ENCODE results near the gene KRT13. TPM values are rescaled to one million over a fixed set of nuclear protein-coding genes. Genes with fewer than 3 reads are reported as not detected.

Gene KRT13
- total and polyA plus RNA-seq, 7 donors: 0.46 to 54.1 (median 4.3) TPM; not detected in 3

DNA sequence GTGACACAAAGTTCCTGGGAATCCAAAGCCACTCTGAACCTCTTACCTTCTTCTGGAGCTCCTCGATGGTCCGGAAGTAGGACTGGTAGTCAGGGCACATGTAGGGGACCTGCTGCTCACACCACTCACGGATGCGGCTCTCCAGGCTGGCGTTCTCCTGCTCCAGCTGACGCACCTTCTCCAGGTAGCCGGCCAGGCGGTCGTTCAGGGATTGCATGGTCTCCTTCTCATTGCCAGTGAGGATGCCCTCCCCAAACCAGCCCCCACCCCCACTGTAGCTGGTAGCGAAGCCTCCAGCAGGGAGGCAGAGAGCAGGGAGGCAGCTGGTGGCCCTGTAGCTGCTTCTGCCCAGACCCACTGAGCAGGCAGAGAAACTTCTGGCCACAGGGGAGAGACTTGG is 24.8 kb downstream of the KRT13 start:
- intact Hi-C loops (cut with DNase I): no loop called here
- DNase-seq: no peak

DNA sequence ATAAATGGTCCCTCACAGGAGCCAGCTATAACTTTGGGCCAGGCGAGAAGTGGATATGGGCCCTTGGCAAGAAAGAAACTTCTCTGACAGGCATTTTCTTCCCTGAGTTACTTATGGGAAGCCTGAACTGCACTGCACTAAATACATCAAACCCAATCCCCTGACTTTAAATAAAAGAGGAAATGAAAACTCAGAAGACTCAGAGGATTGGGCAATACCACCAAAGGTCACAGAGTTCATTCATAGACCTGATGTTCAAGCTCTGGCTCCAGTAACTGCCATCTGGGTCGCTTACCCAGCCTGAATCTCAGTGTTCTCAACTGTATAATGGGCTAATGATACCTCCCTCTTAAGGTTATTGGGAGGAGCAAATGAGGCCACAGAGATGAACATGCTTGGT is 25.3 kb downstream of the KRT13 start:
- no peaks in the 10 kb centered on the region for H3K9me3 ChIP-seq
- no peaks in the 10 kb centered on the region for H3K27me3 ChIP-seq
- WGBS, 2 donors: 38 to 60% methylated on average over 2 of the region's 2 CpGs
- intact Hi-C loops (cut with DNase I): no loop called here
- no peak overlapping the region for H3K27ac ChIP-seq
- H3K4me3 ChIP-seq: no peak overlapping the region
- DNase-seq: no peak
- H3K36me3 ChIP-seq: no peaks in the 10 kb centered on the region
- H3K4me1 ChIP-seq: no peaks in the 10 kb centered on the region
- TF ChIP-seq, protein P1, sequence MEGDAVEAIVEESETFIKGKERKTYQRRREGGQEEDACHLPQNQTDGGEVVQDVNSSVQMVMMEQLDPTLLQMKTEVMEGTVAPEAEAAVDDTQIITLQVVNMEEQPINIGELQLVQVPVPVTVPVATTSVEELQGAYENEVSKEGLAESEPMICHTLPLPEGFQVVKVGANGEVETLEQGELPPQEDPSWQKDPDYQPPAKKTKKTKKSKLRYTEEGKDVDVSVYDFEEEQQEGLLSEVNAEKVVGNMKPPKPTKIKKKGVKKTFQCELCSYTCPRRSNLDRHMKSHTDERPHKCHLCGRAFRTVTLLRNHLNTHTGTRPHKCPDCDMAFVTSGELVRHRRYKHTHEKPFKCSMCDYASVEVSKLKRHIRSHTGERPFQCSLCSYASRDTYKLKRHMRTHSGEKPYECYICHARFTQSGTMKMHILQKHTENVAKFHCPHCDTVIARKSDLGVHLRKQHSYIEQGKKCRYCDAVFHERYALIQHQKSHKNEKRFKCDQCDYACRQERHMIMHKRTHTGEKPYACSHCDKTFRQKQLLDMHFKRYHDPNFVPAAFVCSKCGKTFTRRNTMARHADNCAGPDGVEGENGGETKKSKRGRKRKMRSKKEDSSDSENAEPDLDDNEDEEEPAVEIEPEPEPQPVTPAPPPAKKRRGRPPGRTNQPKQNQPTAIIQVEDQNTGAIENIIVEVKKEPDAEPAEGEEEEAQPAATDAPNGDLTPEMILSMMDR (IDR thresholded peaks at IDR 0.05): no peak
- TF ChIP-seq POLR2A (IDR thresholded peaks at IDR 0.05): no peak
- TF ChIP-seq EP300 (IDR thresholded peaks at IDR 0.05): no peak
- no peak for TF ChIP-seq POLR2AphosphoS5 (IDR thresholded peaks at IDR 0.05)

More for the DNA sequence above, 24.8 kb downstream of the KRT13 start:
- Histone ChIP-seq H3K36me3 (no peaks in the 10 kb centered on the region), H3K4me3 (no peak overlapping the region), H3K4me1 (no peaks in the 10 kb centered on the region), H3K9me3 (no peaks in the 10 kb centered on the region), H3K27me3 (no peaks in the 10 kb centered on the region), H3K27ac (no peak overlapping the region)
- 94 to 96% methylated on average over 10 of the region's 10 CpGs for WGBS, 2 donors
- TF ChIP-seq POLR2AphosphoS5 (IDR thresholded peaks at IDR 0.05): no peak
- TF ChIP-seq EP300 (IDR thresholded peaks at IDR 0.05): no peak
- TF ChIP-seq, protein P1 (IDR thresholded peaks at IDR 0.05): no peak
- no peak for TF ChIP-seq POLR2A (IDR thresholded peaks at IDR 0.05)

DNA sequence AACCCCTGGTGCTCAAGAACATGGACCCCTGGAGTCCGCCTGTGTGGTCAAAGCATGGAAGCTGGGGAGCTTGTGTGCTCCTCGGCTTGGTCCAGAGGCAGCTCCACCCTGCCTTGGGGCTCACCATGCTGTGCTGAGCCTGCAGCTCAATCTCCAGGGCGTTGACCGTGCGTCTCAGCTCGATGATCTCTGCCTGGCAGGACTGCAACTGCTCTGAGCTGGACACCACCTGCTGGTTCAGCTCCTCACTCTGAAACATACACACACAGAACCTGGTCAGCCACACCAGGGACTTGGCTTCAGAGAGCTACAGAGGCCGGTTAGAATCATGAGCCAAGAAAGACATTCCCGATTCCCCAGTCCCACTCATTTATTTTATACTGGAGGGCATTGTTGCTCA is 27.2 kb downstream of the KRT13 start:
- DNase-seq: no peak
- 90 to 92% methylated on average over 8 of the region's 8 CpGs for whole genome bisulfite sequencing, 2 donors
- no peak overlapping the region for H3K4me3 ChIP-seq

DNA sequence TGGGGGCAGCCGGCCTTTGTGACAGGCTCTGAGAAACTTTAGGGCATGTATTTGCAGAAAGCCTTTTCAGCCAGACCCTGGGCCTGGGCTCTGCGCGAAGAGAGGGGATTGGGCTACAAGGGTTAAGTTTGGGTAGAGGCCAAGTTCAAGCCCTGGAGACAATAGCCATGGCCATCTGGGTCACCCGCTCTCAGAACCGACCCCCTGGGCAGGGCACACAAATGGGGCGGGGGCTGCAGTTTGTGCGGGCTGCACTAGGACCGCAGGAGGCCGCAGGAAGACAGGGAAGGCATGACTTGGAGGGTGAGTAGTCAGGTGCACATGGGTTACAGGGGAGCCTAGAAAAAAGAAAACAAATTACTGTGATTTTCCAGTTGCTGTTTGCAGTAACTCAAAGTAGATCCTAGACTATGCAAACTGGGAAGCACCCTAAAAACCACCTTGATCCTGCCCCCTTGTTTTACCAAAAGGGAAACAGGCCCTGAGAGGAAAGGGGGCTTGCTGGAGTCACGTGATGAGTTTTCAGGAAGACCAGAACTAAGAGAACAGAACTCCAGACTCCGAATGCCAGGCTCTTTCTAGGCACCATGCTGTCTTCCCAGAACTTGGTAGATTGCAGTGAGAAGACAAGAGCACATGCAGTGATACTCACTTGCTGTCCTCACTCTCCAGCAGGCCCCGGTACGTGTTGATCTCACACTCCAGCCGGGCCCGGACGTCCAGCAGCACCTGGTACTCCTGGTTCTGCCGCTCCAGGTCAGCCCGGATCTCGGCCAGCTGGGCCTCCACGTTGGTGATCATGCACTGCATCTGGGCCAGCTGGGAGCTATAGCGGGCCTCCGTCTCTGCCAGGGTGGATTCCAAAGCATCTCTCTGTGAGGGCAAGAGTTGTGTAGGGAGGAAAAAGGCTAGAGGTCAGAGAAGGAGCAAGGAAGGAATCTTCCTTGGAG is 28.3 kb downstream of the KRT13 start:
- intact Hi-C loops (cut with DNase I): no loop called here
- H3K27ac ChIP-seq: no peak overlapping the region
- H3K36me3 ChIP-seq: no peaks in the 10 kb centered on the region
- H3K9me3 ChIP-seq: no peaks in the 10 kb centered on the region
- WGBS, 2 donors: 91 to 92% methylated on average over 22 of the region's 22 CpGs
- TF ChIP-seq POLR2A (IDR thresholded peaks at IDR 0.05): no peak
- TF ChIP-seq, protein P1 (IDR thresholded peaks at IDR 0.05): no peak
- no peak overlapping the region for H3K4me3 ChIP-seq
- no peaks in the 10 kb centered on the region for H3K4me1 ChIP-seq
- no peaks in the 10 kb centered on the region for H3K27me3 ChIP-seq
- DNase-seq: no peak

More for the DNA sequence above, 27.2 kb downstream of the KRT13 start:
- H3K27me3 ChIP-seq: no peaks in the 10 kb centered on the region
- no peak overlapping the region for H3K27ac ChIP-seq
- H3K36me3 ChIP-seq: no peaks in the 10 kb centered on the region
- intact Hi-C loops (cut with DNase I): no loop called here
- no peak for TF ChIP-seq POLR2AphosphoS5 (IDR thresholded peaks at IDR 0.05)
- no peaks in the 10 kb centered on the region for H3K4me1 ChIP-seq
- no peaks in the 10 kb centered on the region for H3K9me3 ChIP-seq

DNA sequence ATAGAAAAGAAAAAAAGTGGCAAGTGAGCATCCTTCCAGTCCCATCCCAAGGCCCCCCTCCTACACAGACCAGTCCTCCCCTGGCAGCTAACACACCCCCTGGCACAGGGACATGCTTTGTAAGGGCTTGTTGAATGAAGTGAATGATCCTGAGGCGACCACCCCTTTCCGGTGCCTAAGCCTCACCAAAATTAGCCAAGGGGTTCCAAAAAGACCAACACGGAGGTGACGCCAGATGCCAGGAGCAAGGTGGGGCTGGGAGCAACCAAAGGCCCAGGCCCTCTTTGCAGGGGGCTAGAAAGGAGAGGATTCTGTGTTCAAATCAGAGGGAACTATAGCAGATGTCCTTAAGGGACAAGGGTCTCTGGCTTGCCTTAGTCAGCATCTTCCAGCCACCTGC is 30.0 kb downstream of the KRT13 start:
- no peak for DNase-seq
- TF ChIP-seq EP300 (IDR thresholded peaks at IDR 0.05) (no peak), POLR2A (IDR thresholded peaks at IDR 0.05) (no peak), POLR2AphosphoS5 (IDR thresholded peaks at IDR 0.05) (no peak)
- TF ChIP-seq, protein P1 (IDR thresholded peaks at IDR 0.05): no peak
- H3K27ac ChIP-seq: no peak overlapping the region
- no peaks in the 10 kb centered on the region for H3K27me3 ChIP-seq
- H3K4me3 ChIP-seq: no peak overlapping the region
- intact Hi-C loops (cut with DNase I): no loop called here
- H3K4me1 ChIP-seq: no peaks in the 10 kb centered on the region
- WGBS, 2 donors: 96% methylated on average over 4 of the region's 4 CpGs
- H3K9me3 ChIP-seq: peaks cover 0 to 3% (median 0%) of the 10 kb centered on the region in 4 donors
- H3K36me3 ChIP-seq: no peaks in the 10 kb centered on the region

Measured in sigmoid colon (tissue), 7 donors.